Prostate gland (tissue), 2 donors: Measurements from ENCODE around the gene SHISAL2B.

ENCODE experiments used
- CTCF ChIP-seq, 4 experiments: fragments of 200-600 bp in 2 of 4; fragments of 450-650 bp in 2 of 4; sonication (generic) in 2 of 4; IDR thresholded peaks; 1 replicate in 3 of 4; 2 replicates in 1 of 4; pipeline ENCODE4 v1.5.1; 2016 to 2019; ENCODE audit warnings: antibody characterized with exemption in 4 of 4, mild to moderate bottlenecking in 2 of 4, moderate library complexity in 2 of 4
- POLR2A ChIP-seq: fragments of 450-650 bp; IDR thresholded peaks from one replicate; pipeline ENCODE4 v1.6.1; 2016; ENCODE audit warnings: antibody characterized with exemption, mild to moderate bottlenecking
- POLR2AphosphoS5 ChIP-seq: sonication (generic); formaldehyde crosslinking; IDR thresholded peaks from one replicate; pipeline ENCODE4 v1.6.1; 2017; ENCODE audit warnings: antibody characterized with exemption

- TF ChIP-seq POLR2AphosphoS5 (no peak), CTCF (IDR thresholded peaks at IDR 0.05) (no peak), POLR2A (no peak)
These were observed 36.8 kb downstream of the SHISAL2B start for GRCh38 chr5:64727150-64727549.
